ENCODE results near the gene CCDC146.
A peak's percentile ranks its signal among the peaks of the same experiment; 100 is the strongest.

The CCDC146 gene

GRCh38 chr7:77242068-77242467, 119.7 kb downstream of the CCDC146 start:
- no peak overlapping the region for H3K4me3 ChIP-seq (ENCODE audit: low read depth, low read length)
- DNase-seq (ENCODE audit: low read depth), result no peak
- no peak for TF ChIP-seq CTCF (conservative IDR thresholded peaks at IDR 0.05; ENCODE audit: low read depth, low read length)

GRCh38 chr7:77242554-77242953, 120.1 kb downstream of the CCDC146 start:
- no peak for DNase-seq (ENCODE audit: low read depth)
- no peak overlapping the region for H3K4me3 ChIP-seq (ENCODE audit: low read depth, low read length)
- TF ChIP-seq CTCF (conservative IDR thresholded peaks at IDR 0.05; ENCODE audit: low read depth, low read length), result no peak

GRCh38 chr7:77244222-77244934, 122.0 kb downstream of the CCDC146 start:
- no peak for TF ChIP-seq CTCF (conservative IDR thresholded peaks at IDR 0.05; ENCODE audit: low read depth, low read length)
- H3K4me3 ChIP-seq (ENCODE audit: low read depth, low read length), result no peak overlapping the region
- no peak for DNase-seq (ENCODE audit: low read depth)

- no peak for TF ChIP-seq CTCF (conservative IDR thresholded peaks at IDR 0.05; ENCODE audit: low read depth, low read length)
- H3K4me3 ChIP-seq (ENCODE audit: low read depth, low read length), result no peak overlapping the region
- DNase-seq (ENCODE audit: low read depth), result no peak
Observed at GRCh38 chr7:77245015-77245755, 122.8 kb downstream of the CCDC146 start.

- no peak overlapping the region for H3K4me3 ChIP-seq (ENCODE audit: low read depth, low read length)
- no peak for DNase-seq (ENCODE audit: low read depth)
- TF ChIP-seq CTCF (conservative IDR thresholded peaks at IDR 0.05; ENCODE audit: low read depth, low read length), result no peak
Observed at GRCh38 chr7:77246026-77246640, 123.7 kb downstream of the CCDC146 start.

- H3K4me3 ChIP-seq (ENCODE audit: low read depth, low read length), result no peak overlapping the region
- peak; percentile 95 for TF ChIP-seq CTCF (conservative IDR thresholded peaks at IDR 0.05; ENCODE audit: low read depth, low read length)
- DNase-seq (ENCODE audit: low read depth), result peak; percentile 89
Observed at GRCh38 chr7:77247206-77247850, 124.9 kb downstream of the CCDC146 start.

Data from choroid plexus epithelial cell (primary cell).